ENCODE results near the gene FALEC.

FALEC gene

DNA sequence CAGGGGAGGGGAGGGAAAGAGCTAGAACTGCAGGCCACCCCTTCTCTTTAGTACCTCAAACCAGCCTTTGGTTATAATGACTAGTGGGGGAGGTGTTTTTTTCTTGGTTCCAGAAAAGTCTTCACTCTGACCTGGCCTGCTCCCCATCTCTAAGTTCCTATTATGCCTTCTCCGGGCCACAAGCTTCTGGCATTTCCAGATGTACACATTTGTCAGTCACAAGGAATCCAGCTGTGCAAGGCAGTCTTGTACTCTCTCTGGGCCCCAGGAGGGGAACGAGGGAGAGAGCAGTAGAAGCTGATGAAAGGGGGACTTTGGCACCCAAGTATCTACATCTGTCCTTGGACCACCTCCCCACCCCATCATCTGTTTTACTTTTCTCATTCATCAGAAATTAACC lies 2.7 kb upstream of the FALEC start:
- no peak for DNase-seq

DNA sequence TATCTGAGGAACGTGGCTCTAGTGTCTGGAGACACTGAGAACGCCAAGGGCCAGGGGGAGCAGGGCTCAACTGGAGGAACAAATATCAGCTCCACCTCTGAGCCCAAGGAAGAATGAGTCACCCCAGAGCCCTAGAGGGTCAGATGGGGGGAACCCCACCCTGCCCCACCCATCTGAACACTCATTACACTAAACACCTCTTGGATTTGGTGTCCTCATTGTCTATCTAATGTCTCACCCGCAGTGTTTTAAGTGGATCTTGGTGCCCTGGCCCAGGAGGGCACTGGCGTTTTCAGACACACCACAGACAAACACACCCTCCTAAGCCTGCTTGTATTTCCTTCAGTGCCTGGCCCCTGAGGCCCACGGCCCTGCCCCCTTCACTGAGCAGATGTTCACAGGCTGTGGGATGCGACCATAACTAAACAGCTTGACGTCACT lies 2.2 kb upstream of the FALEC start:
- DNase-seq, result no peak

DNA sequence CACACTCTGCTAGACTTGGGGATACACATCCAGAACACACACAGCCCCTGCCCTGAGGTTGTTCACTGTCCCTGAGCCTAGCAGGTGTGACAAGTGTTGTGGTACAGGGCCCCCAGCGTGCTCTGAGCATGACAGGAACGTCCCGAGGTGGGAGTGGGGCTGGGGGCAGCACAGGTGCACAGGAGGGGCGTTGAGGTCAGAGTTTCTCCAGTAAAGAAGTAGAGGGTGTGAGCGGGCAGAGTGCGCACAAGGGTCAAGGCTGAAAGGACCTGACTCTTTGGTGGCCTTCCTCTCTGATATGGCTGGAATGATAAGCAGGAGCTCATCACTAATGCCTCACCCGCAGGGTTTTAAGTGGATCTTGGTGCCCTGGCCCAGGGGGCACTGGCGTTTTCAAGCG lies 1.3 kb upstream of the FALEC start:
- no peak for DNase-seq

DNA sequence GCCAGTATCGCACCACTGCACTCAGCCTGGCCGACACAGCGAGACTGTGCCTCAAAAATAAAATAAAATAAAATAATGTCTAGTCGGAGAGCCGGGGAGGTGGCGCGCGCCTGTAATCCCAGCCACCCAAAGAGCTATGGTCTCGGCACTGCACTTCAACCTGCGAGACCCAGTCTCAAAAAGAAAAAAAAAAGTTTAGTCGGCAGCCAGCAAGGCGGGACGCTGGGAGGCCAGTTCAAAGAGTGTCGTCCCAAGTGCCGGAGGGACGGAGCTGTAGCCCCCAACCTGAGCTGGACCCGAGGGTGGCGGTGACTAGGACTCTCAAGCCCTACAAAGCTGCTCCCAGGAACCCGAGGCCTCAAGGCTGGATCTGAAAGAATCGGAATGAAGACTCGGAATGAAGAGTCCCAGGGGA lies 632 bp upstream of the FALEC start:
- DNase-seq, result no peak

DNA sequence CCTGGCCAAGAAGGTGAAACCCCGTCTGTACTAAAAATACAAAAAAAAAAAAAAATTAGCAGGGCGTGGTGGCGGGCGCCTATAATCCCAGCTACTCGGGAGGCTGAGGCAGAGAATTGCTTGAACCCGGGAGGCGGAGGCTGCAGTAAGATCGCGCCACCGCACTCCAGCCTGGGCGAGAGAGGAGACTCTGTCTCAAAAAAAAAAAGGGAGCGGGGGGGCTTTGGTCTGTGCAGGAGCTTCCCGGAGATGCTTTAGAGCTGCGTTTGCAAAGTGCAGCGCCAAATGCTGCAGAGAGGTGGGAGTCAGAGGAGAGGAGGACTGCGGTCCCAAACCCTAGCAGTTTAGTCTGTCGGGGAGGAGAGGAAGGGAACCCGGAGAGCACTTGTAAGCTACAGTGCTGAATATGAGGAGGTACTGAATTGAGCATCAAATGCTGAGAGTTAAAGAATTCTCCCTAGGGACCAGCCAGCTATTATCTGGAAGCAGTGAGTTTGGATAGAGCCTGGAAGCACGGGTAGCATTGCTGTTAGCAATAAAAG lies 569 bp downstream of the FALEC start:
- peak; percentile 61 for DNase-seq

DNA sequence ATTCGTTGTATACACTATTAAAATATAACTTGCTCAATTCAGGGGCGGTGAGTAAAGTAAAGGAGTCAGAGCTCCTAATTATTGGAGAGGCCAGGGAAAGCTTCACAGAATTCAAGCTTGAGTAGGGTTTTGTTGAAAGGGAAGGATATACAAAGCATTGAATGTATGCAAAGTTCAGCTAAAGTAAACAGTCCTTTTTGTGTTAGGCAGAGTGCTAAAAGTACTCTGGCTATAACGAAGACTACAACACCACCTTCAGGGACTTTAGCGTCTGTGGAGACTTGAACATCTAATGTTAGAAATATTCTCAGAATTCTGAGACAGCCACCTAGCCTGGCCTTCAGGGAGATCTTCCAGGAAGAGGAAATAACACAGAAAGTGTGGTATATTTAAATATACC lies 1.1 kb downstream of the FALEC start:
- DNase-seq, result no peak

- DNase-seq, result no peak
These were observed 5.8 kb downstream of the FALEC start for GRCh38 chr1:150521196-150521968.

DNA sequence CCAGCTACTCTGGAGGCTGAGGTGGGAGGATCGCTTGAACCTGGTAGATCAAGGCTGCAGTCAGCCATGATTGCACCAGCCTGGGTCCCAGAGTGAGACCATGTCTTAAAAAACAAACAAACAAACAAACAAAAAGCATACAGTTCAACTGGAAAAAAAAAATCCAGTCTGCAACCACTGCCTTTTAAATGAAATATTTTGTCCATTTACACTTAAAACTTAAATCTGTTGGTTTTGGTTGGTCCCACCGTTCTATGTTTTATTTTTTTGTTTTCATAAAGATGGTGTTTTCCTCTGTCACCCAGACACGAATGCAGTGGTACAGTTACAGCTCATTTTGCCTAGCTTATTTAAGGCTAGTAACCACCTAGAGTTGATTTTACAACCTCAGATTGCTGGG lies 9.8 kb downstream of the FALEC start:
- no peak for DNase-seq

GRCh38 chr1:150528196-150528595 lies 12.6 kb downstream of the FALEC start:
- no peak for DNase-seq

DNA sequence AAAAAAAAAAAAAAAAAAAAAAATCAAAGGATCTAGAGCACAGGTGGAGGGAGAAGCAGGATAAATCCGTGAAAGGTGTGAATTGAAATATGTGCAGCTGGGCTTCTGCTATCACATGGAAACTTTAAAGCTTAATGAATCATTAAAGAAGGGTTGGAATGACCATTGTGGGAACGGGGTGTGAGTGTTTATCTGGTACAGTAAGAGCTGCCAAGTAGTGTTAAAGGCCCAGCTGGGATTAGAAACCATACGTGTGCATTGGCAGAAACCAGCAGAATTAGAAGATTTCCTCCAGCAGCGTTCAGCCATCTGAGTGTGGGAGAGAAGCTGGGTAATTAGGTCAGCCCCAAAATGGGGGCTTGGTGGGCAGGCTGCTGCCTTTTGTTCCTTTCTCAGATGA lies 13.5 kb downstream of the FALEC start:
- DNase-seq, result no peak

- no peak for DNase-seq
These were observed 15.1 kb downstream of the FALEC start for GRCh38 chr1:150530491-150531159.

DNA sequence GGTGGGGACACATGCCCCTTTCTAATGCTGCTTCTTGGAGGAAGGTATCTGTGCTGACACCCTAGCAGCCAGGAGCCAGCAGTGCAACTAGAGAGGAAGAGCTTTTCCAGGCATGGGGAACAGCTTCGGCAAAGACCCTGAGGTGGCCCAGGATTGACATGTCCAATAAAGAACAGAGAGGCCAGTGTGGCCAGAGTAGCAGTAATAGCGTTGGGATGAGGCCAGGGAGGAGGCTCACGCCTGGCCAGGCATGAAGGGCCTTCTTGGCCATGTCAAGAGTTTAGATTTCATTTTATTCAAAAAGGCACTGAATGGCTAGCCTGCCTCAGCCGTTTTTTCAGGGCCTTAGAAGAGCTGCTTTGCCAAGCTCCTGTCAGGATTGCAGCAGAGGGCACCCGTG lies 17.3 kb downstream of the FALEC start:
- DNase-seq, result no peak

DNA sequence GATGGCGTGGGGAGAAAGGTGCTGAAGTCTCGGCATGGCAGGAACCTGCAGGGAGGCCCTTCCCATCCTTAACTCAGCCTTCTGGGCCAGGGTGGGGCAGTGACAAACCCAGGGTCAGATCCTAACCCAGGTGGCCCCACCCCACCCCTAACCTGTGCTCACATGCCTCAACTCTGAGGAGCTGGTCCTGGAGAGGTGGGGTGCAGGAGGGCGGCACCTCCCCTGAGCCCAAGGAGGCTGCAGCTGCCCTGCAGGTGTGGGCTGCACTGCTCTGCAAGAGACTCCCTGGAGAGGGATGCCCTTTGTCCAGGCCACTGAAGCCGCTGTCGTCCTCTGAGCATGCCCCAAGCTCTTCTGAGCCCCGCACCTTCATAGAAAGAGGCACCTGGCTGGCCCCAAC lies 18.4 kb downstream of the FALEC start:
- DNase-seq, result no peak

GRCh38 chr1:150535511-150536287 lies 20.1 kb downstream of the FALEC start:
- no peak for DNase-seq

GRCh38 chr1:150536836-150537731 lies 21.5 kb downstream of the FALEC start:
- DNase-seq, result no peak

DNA sequence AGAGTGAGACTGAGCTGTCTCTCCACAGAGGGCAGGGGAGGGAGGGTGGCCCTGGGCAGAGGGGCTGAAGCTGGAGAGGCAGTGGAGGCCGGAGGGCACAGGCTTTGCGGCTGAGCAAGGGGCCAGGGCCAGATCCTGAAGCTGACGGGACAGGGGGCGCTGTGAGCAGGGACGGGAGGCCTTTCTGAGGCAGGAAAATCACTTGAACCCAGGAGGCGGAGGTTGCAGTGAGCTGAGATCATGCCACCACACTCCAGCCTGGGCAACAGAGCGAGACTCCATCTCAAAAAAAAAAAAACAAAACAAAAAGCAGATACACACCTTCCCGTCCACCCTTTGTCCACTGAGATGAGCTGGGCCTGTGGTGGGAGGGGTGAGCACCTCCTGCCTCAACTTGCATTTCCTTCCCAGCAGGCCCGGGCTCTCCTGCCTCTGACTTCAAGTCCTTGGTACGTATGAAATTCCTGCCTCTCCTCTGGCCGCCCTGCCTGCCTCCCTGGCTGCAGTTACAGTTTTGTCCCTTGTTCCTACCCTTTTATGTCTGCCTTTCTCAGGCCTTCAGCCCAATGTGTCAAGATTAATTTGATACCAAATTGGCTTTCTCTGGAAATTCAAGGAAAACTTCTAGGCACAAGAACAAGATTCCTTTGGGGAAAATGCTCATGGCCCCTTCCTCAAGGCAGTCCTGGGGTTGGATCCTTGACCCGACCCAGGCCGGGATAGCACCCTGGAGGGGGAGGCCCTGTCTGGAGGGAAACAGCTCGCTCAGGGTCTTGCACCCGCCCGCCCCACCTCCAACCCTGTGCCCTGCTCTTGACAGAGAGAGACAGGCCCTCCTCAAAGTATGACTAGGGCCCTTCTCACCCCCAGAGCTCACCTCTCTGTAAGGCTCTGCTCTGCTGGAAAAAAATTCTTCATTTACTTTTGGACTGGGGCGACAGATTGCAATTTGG lies 22.5 kb downstream of the FALEC start:
- no peak for DNase-seq

GRCh38 chr1:150543500-150544143 lies 28.1 kb downstream of the FALEC start:
- no peak for DNase-seq

DNA sequence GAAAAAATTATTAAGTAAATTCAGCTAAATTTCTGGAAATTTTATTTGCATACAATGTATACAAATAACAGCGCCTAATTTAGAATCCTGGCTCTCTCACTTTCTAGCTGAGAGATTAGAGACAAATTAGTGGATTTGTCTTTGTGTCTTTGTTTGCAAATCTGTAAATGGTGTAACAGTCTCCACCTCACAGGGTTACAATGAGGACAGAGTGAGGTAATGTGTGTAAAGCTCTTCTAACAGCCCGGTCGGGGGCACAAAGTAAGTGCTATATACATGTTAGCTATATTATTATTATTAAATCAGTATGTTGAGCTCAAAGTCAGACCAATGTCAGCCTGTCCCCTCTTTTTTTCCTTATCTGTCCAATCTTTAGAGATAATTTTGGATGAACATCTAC lies 28.7 kb downstream of the FALEC start:
- no peak for DNase-seq

GRCh38 chr1:150545486-150546032 lies 30.0 kb downstream of the FALEC start:
- DNase-seq, result no peak

DNA sequence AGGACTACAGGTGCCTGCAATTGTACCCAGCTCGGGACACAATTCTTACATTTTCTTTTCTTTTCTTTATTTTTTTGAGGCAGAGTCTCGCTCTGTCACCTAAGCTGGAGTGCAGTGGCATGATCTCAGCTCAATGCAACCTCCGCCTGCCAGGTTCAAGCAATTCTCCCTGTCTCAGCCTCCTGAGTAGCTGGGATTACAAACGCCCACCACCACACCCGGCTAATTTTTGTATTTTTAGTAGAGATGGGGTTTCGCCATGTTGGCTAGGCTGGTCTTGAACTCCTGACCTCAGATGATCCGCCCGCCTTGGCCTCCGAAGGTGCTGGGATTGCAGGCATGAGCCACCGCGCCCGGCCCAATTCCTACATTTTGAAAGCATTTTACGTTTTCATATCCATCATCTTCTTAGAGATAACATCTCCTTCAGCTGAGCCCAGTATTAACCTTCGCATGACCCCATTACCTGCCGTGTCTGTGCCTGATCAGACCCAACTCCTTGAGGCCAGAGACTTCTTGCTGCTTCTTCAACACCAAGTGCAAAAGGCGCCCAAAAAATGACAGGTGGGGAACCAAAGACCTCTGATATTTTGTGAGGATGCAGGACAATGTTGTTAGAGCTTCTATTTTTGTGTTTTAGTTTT lies 30.9 kb downstream of the FALEC start:
- no peak for DNase-seq

Measured in activated CD8-positive, alpha-beta memory T cell treated with anti-CD3 and anti-CD28 coated beads for 24 hours (primary cell).